IMR-90 (cell line): ENCODE results near the gene TUBA1A. TPM values are rescaled to one million over a fixed set of nuclear protein-coding genes. Genes with fewer than 3 reads are reported as not detected.

ENCODE experiments used
- CEBPB ChIP-seq: IDR thresholded peaks from 2 replicates; pipeline ENCODE4 v1.6.1; 2012; ENCODE audit warnings: low read depth, low read length, improper control_type of control experiment
- FOS ChIP-seq: fragments of 150-350 bp; IDR thresholded peaks from 2 replicates; pipeline ENCODE4 v1.6.1; 2016; ENCODE audit warnings: low read depth, low read length
- RCOR1 ChIP-seq: IDR thresholded peaks from 2 replicates; pipeline ENCODE4 v1.6.1; 2012; ENCODE audit warnings: mild to moderate bottlenecking, low read length, improper control_type of control experiment; ENCODE audit not compliant: insufficient replicate concordance
- polyA plus RNA-seq, 3 experiments: library from polyadenylated mRNA; depleted of rRNA; stranded (reverse); fragments of >200 nt; gene quantifications; 2 replicates each; pipeline ENCODE4 v1.2.3, GENCODE V29; 2012; ENCODE audit warnings: low replicate concordance in 1 of 3
- total RNA-seq: library from RNA; depleted of rRNA; stranded (reverse); fragments of >200 nt; gene quantifications from 2 replicates; pipeline ENCODE4 v1.2.3, GENCODE V29; 2012
- TF ChIP-seq, protein P1 (sequence below): fragments of 150-350 bp; IDR thresholded peaks from 2 replicates; pipeline ENCODE4 v1.6.1; 2016; ENCODE audit warnings: low read depth, mild to moderate bottlenecking, low read length, moderate library complexity, borderline replicate concordance

TUBA1A gene
- total and polyA plus RNA-seq, 2 of the 4 experiments (the other 2 are of a cell fraction) = 2,105 to 2,832 TPM

DNA sequence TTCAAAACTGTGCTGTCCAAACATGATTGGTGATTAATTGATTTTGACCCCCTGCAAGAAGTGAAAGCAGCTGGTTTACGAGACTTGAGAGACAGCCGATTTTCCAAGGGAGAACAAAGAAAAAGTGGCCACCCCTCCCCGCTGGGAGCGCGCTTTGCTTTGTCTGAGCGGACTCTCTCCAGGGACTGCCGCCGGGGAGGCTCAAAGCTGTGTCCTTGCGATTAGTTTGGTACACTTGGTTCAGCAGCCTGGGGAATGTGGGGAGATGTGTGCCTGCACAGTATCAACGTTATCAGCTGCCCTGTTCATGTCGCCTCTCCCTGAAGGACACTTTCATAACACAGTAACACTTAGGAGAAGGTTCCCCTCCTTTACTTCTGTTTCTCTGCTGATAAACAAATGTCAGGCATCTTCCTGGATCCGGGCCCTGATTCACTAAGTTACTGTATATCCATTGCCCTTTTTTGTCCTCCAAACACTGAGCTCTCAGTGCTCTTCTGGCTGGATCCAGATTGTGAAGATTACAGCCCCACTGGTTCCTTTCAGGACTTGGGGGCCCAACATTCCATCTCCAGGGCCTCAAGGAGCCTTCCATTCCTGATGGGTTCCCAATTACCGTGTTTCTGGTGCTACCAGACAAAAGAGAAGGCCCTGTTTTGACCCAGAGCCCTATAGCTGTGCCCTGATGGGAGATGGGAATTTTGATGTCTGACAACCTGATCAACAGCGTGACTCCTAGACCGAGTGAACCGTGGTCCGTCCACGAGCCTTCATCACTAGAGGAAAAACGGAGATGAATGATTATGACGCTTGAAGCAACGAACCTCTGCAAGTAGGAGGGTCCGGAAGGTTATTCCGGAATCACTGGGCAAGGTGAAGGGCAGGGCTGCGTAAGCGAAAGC, 44.3 kb upstream of the TUBA1A start (continued):
- TF ChIP-seq, protein P1, sequence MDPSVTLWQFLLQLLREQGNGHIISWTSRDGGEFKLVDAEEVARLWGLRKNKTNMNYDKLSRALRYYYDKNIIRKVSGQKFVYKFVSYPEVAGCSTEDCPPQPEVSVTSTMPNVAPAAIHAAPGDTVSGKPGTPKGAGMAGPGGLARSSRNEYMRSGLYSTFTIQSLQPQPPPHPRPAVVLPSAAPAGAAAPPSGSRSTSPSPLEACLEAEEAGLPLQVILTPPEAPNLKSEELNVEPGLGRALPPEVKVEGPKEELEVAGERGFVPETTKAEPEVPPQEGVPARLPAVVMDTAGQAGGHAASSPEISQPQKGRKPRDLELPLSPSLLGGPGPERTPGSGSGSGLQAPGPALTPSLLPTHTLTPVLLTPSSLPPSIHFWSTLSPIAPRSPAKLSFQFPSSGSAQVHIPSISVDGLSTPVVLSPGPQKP = no peak
- TF ChIP-seq CEBPB = no peak
- TF ChIP-seq FOS = no peak
- TF ChIP-seq RCOR1 = no peak
